A549 (cell line): ENCODE results near the gene DMXL2. TPM values are rescaled to one million over a fixed set of nuclear protein-coding genes. Genes with fewer than 3 reads are reported as not detected.
A peak's percentile ranks its signal among the peaks of the same experiment; 100 is the strongest.

Experiments
- ATAC-seq, 2 experiments: fragments of 200-7000 bp in 1 of 2; fragments of >200 bp in 1 of 2; cut with Nextera tagmentation in 1 of 2; cut with Tn5 transposase in 1 of 2; 3 replicates each; pipeline versions ENCODE4 v1.8.0 to v1.9.1; 2018 to 2020; ENCODE audit warnings: mild to moderate bottlenecking in 1 of 2, moderate library complexity in 1 of 2
- CTCF ChIA-PET: fragments of 300-600 bp; sonication (Branson Sonifier 250); formaldehyde crosslinking; extraction: SDS; loops from one replicate; lab custom pipeline; 2021; ENCODE audit warnings: antibody characterized with exemption, inconsistent platforms; lab: Yijun Ruan, JAX
- POLR2A ChIA-PET: fragments of 350-600 bp; formaldehyde crosslinking; extraction: SDS; loops from one replicate; lab custom pipeline; 2021; ENCODE audit warnings: antibody characterized with exemption, inconsistent platforms; lab: Yijun Ruan, JAX
- DNase-seq, 2 experiments: peaks; one replicate each; pipeline versions ENCODE4 v3.0.0 to v3.0.0-alpha.2; 2011 to 2016; ENCODE audit warnings: low read depth in 1 of 2, low spot score in 1 of 2
- FAIRE-seq: peaks from 2 replicates; lab custom pipeline; 2011; peaks lifted over from hg19 to GRCh38; lab: Jason Lieb, UNC
- H3K27ac ChIP-seq, 2 experiments: fragments of >200 bp; sonication (Bioruptor Twin); formaldehyde crosslinking; 3 replicates each; pipeline ENCODE4 v1.5.1; 2016 to 2017
- H3K4me1 ChIP-seq: fragments of >200 bp; sonication (Bioruptor Twin); formaldehyde crosslinking; 3 replicates; pipeline ENCODE4 v1.6.1; 2016
- H3K4me2 ChIP-seq: fragments of >200 bp; sonication (Bioruptor Twin); formaldehyde crosslinking; 3 replicates; pipeline ENCODE4 v1.6.1; 2016
- H3K4me3 ChIP-seq: fragments of >200 bp; sonication (Bioruptor Twin); formaldehyde crosslinking; 3 replicates; pipeline ENCODE4 v1.5.1; 2016
- H3K9me3 ChIP-seq: fragments of >200 bp; sonication (Bioruptor Twin); formaldehyde crosslinking; 3 replicates; pipeline ENCODE4 v1.6.1; 2016
- CEBPB ChIP-seq, 2 experiments: fragments of >200 bp in 1 of 2; sonication (Bioruptor Twin) in 1 of 2; formaldehyde crosslinking in 1 of 2; IDR thresholded peaks; 2 replicates each; pipeline ENCODE4 v1.6.1; 2012 to 2016
- E2F6 ChIP-seq: IDR thresholded peaks from 2 replicates; pipeline ENCODE4 v1.6.1; 2012; ENCODE audit warnings: low read depth, borderline replicate concordance
- EHF ChIP-seq: fragments of 250-450 bp; sonication (Bioruptor Pico); IDR thresholded peaks from 2 replicates; pipeline ENCODE4 v1.5.0; 2020; ENCODE audit warnings: mild to moderate bottlenecking
- EP300 ChIP-seq, 2 experiments: fragments of >200 bp; sonication (Bioruptor Twin); formaldehyde crosslinking; IDR thresholded peaks; 2 replicates in 1 of 2; 3 replicates in 1 of 2; pipeline ENCODE4 v1.6.1; 2016 to 2017
- FOSL2 ChIP-seq, 2 experiments: fragments of 450-650 bp in 1 of 2; fragments of >200 bp in 1 of 2; sonication (Bioruptor Twin) in 1 of 2; formaldehyde crosslinking; IDR thresholded peaks; 2 replicates each; pipeline versions ENCODE4 v1.5.0 to v1.6.1; 2016 to 2020; ENCODE audit warnings: mild to moderate bottlenecking in 1 of 2, moderate library complexity in 1 of 2
- HES2 ChIP-seq: fragments of >200 bp; sonication (Bioruptor Twin); formaldehyde crosslinking; IDR thresholded peaks from 2 replicates; pipeline ENCODE4 v1.6.1; 2016
- JUN ChIP-seq, 2 experiments: fragments of >200 bp; sonication (Bioruptor Twin); formaldehyde crosslinking; IDR thresholded peaks; 2 replicates in 1 of 2; 3 replicates in 1 of 2; pipeline ENCODE4 v1.6.1; 2016 to 2017
- KDM5A ChIP-seq: fragments of 200-600 bp; sonication (generic); IDR thresholded peaks from 2 replicates; pipeline ENCODE4 v1.6.1; 2016; ENCODE audit warnings: antibody characterized with exemption, mild to moderate bottlenecking
- MAX ChIP-seq: IDR thresholded peaks from 2 replicates; pipeline ENCODE4 v1.6.1; 2012
- MAZ ChIP-seq: fragments of 150-350 bp; IDR thresholded peaks from 2 replicates; pipeline ENCODE4 v1.6.1; 2014; ENCODE audit warnings: antibody characterized with exemption, low read depth, low read length, borderline replicate concordance
- MYC ChIP-seq: IDR thresholded peaks from 2 replicates; pipeline ENCODE4 v1.6.1; 2012; ENCODE audit warnings: mild to moderate bottlenecking, inconsistent platforms, low read length, improper control_type of control experiment, borderline replicate concordance
- NPAS2 ChIP-seq: fragments of 250-450 bp; sonication (Bioruptor Pico); IDR thresholded peaks from 2 replicates; pipeline ENCODE4 v1.8.0; 2022; ENCODE audit warnings: mild to moderate bottlenecking, moderate library complexity, borderline replicate concordance
- NR3C1 ChIP-seq: fragments of >200 bp; sonication (Bioruptor Twin); formaldehyde crosslinking; IDR thresholded peaks from 3 replicates; pipeline ENCODE4 v1.6.1; 2017
- POLR2A ChIP-seq: IDR thresholded peaks from 2 replicates; pipeline ENCODE4 v1.6.1; 2012; ENCODE audit warnings: mild to moderate bottlenecking, low read length
- POLR2AphosphoS2 ChIP-seq: conservative IDR thresholded peaks from 2 replicates; pipeline ENCODE4 v1.6.1; 2012; ENCODE audit warnings: low read length, improper control_type of control experiment, inconsistent platforms
- RAD21 ChIP-seq, 2 experiments: fragments of >200 bp in 1 of 2; sonication (Bioruptor Twin) in 1 of 2; formaldehyde crosslinking in 1 of 2; IDR thresholded peaks in 1 of 2; conservative IDR thresholded peaks in 1 of 2; 2 replicates in 1 of 2; 3 replicates in 1 of 2; pipeline ENCODE4 v1.6.1; 2012 to 2018; ENCODE audit warnings: inconsistent platforms in 1 of 2
- RFX5 ChIP-seq: fragments of 450-650 bp; IDR thresholded peaks from 2 replicates; pipeline ENCODE4 v1.7.1; 2014; ENCODE audit warnings: antibody characterized with exemption, mild to moderate bottlenecking, moderate library complexity
- SMC3 ChIP-seq: fragments of >200 bp; sonication (Bioruptor Twin); formaldehyde crosslinking; IDR thresholded peaks from 3 replicates; pipeline ENCODE4 v1.6.1; 2018; ENCODE audit warnings: inconsistent platforms
- SREBF2 ChIP-seq: fragments of 450-650 bp; IDR thresholded peaks from 2 replicates; pipeline ENCODE4 v1.6.1; 2014; ENCODE audit warnings: mild to moderate bottlenecking, moderate library complexity
- USF2 ChIP-seq: fragments of 450-650 bp; IDR thresholded peaks from 2 replicates; pipeline ENCODE4 v1.6.1; 2014; ENCODE audit warnings: antibody characterized with exemption
- ZC3H11A ChIP-seq: fragments of 450-650 bp; IDR thresholded peaks from 2 replicates; pipeline ENCODE4 v1.6.1; 2014; ENCODE audit warnings: antibody characterized with exemption, mild to moderate bottlenecking
- ZNF302 ChIP-seq: fragments of 250-450 bp; sonication (Bioruptor Pico); IDR thresholded peaks from 2 replicates; pipeline ENCODE4 v1.9.0; 2021; ENCODE audit warnings: inconsistent platforms, mild to moderate bottlenecking, moderate library complexity
- WGBS: methylation state at CpG from one replicate; pipeline ENCODE4 v1.1.6; 2017; ENCODE audit errors: missing lambda C conversion rate; 5-methylcytosine and 5-hydroxymethylcytosine counted together
- polyA minus RNA-seq: library from RNA; depleted of rRNA, polyadenylated mRNA; stranded (reverse); fragments of >200 nt; gene quantifications from 2 replicates; pipeline ENCODE4 v1.2.3, GENCODE V29; 2011; rRNA and poly(A)+ RNA removed
- polyA plus RNA-seq, 4 experiments: library from polyadenylated mRNA; depleted of rRNA in 3 of 4; stranded (reverse); fragments of >200 nt; fragmentation: RNase III in 1 of 4; extraction: RNeasy Plus Mini Kit Qiagen cat#74134 plus additional on column Dnase treatment in 1 of 4; gene quantifications; 2 replicates in 3 of 4; 3 replicates in 1 of 4; pipeline ENCODE4 v1.2.3, GENCODE V29; 2011 to 2017

DMXL2 gene
- polyA plus RNA-seq (2011; rRNA removed), result 50.9 and 58.7 TPM in 2 replicates
- polyA plus RNA-seq (2012; cell fraction: cytosol; rRNA removed), result 10.7 and 10.9 TPM in 2 replicates
- 24.8 and 41.3 TPM in 2 replicates for polyA plus RNA-seq (2012; cell fraction: nucleus; rRNA removed)
- polyA plus RNA-seq (2017; fragmentation: RNase III; extraction: RNeasy Plus Mini Kit Qiagen cat#74134 plus additional on column Dnase treatment), result 23.9 to 25.6 TPM (median 25.0 TPM) in 3 replicates
- 32.2 TPM in 2 replicates for polyA minus RNA-seq

GRCh38 chr15:51622604-51623370 is at the start of gene DMXL2:
TSS of gene DMXL2 (minus strand) at chr15:51622771. CDS start at chr15:51622545, 226 bp downstream.
- Histone ChIP-seq H3K4me3 (peak within 1 kb of the TSS; percentile 91), H3K4me1 (peaks cover 39% of the 10 kb centered on the region), H3K4me2 (peak within 1 kb of the TSS; percentile 72), H3K27ac (peak within 1 kb of the TSS; percentile 86 to 91), H3K9me3 (no peaks in the 10 kb centered on the region)
- TF ChIP-seq POLR2A (peak; percentile 69), JUN (IDR thresholded peaks at IDR 0.05) (peak; percentile 55 to 80; a peak in 3 of 5 replicates), MYC (peak; percentile 14; the same call in 1 of the 2 replicates), USF2 (no peak), NR3C1 (no peak), MAZ (peak; percentile 62; the same call in 1 of the 2 replicates), E2F6 (0 out of 2 replicates have a peak, but pooled peaks have one; percentile 34), MAX (peak; percentile 49)
- peak; percentile 95 for DNase-seq
- FAIRE-seq, result no peak
- ChIA-PET CTCF (interaction anchor here (0.9 to 6.3 kb wide), 9 partner anchors 11 to 233 kb away, joined by 3 to 31 read pairs (median 3); no protein-coding TSS in a partner anchor), POLR2A (interaction anchor here (0.6 to 2.0 kb wide), 5 partner anchors 9 to 1021 kb away, joined by 3 to 9 read pairs (median 4); no protein-coding TSS in a partner anchor)
- peak; percentile 86 to 88 for ATAC-seq
- WGBS, result 2% methylated on average over 44 of the region's 83 CpGs

DNA sequence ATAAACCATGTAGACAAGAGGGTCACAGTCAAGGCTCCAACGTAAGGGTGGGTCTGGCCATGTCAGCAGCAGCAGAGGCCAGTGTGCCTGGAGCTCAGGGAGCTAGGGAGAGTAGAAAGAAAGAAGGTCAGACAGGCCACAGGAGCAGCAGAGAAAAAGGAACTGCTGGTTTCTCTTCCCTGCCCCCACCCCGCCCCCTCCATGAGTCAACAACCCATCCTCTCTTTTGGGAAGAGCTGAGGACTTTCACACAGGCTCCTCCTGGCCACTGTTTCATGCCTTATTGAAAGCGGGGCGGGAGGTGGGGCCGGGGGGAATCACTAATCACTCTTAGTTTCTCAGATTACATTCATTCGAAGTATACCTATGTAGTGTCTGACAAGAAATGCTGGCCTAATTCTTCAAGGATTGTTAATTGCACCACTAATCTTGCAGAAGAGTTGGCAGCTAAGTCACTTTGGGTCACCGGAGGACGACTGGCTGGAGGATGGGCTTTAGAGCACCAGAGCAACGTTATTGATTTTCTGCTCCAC is 49.6 kb upstream of the DMXL2 start:
- ChIA-PET POLR2A (interaction anchor here (0.6 kb wide), 1 partner anchor 65 kb away, joined by 6 read pairs; no protein-coding TSS in a partner anchor), CTCF (interaction anchor here (0.6 to 3.5 kb wide), 4 partner anchors 8 to 105 kb away, joined by 3 to 14 read pairs (median 6); partner anchors contain the start of gene SCG3)
- H3K9me3 ChIP-seq, result no peaks in the 10 kb centered on the region
- ATAC-seq, result no peak
- H3K4me2 ChIP-seq, result no peak overlapping the region
- no peak for FAIRE-seq
- H3K4me3 ChIP-seq, result no peak overlapping the region
- TF ChIP-seq ZC3H11A (no peak), CEBPB (IDR thresholded peaks at IDR 0.05) (no peak), EP300 (IDR thresholded peaks at IDR 0.05) (no peak)
- 19% methylated on average over 9 of the region's 9 CpGs for WGBS
- H3K4me1 ChIP-seq, result no peaks in the 10 kb centered on the region
- DNase-seq, result no peak
- H3K27ac ChIP-seq, result no peak overlapping the region

DNA sequence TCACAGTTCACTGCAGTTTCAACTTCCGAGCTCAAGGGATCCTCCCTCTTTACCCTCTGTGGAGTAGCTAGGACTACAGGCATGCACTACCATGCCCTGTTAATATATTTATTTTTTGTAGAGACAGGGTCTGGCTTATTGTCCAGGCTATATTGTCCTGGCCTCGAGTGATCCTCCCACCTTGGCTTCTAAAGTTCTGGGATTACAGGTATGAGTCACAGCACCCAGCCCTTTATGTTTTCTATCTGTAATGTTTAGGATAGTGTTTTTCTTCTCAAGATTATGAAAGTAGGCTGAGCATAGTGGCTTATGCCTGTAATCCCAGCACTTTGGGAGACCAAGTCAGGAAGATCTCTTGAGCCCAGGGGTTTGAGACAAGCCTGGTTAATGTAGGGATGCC is 46.8 kb upstream of the DMXL2 start:
- ATAC-seq (no peak), FAIRE-seq (no peak), DNase-seq (no peak)
- H3K4me1 ChIP-seq, result no peaks in the 10 kb centered on the region
- WGBS, result 42% methylated on average over 2 of the region's 2 CpGs
- POLR2A ChIA-PET, result no interaction called here
- H3K4me2 ChIP-seq, result no peak overlapping the region
- no peak overlapping the region for H3K27ac ChIP-seq
- CTCF ChIA-PET, result interaction anchor here (0.9 to 3.5 kb wide), 5 partner anchors 11 to 107 kb away, joined by 3 to 25 read pairs (median 13); partner anchors contain the start of gene SCG3
- H3K4me3 ChIP-seq, result no peak overlapping the region
- no peaks in the 10 kb centered on the region for H3K9me3 ChIP-seq
- no peak for TF ChIP-seq FOSL2 (IDR thresholded peaks at IDR 0.05)
- TF ChIP-seq FOSL2 (CRISPR knock-in tag; IDR thresholded peaks at IDR 0.05), result no peak
- TF ChIP-seq SREBF2, result no peak
- no peak for TF ChIP-seq POLR2AphosphoS2
- TF ChIP-seq SMC3, result no peak
- TF ChIP-seq KDM5A, result no peak
- TF ChIP-seq EHF (CRISPR knock-in tag), result no peak
- no peak for TF ChIP-seq RFX5
- TF ChIP-seq ZNF302, result no peak
- no peak for TF ChIP-seq POLR2A
- no peak for TF ChIP-seq NPAS2 (CRISPR knock-in tag)
- no peak for TF ChIP-seq HES2
- TF ChIP-seq RAD21 (conservative IDR thresholded peaks at IDR 0.05 in 1 of 2, IDR thresholded peaks at IDR 0.05 in 1 of 2), result no peak
